ENCODE results near the gene ROM1.

ROM1 gene

DNA sequence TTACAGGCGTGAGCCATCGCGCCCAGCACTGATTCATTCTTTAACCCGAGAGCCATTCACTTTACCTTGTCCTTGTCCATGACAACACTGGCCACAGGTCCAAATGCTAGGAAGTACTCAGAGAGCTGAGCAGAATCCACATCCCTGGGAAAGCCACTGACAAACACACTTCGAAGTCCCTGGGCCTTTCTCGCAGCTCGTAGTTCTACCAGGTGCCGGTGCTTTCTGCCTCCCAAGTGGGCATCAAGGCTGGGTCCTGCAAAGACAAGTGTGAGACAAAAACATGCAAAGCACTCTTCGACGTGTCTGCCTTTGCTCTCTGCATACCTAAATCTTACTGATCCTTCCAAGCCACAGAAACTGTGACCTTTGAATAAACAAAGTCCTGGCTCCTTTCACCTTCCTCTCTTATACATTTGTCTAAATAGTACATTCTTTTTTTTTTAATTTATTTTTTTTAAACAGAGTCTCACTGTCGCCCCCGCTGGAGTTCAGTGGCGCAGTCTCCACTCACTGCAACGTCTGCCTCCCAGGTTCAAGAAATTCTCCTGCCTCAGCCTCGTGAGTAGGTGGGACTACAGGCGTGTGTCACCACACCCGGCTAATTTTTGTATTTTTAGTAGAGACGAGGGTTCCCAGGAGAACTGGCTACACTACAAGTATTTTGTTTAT lies 24.0 kb upstream of the ROM1 start:
- peak; percentile 43 for DNase-seq

DNA sequence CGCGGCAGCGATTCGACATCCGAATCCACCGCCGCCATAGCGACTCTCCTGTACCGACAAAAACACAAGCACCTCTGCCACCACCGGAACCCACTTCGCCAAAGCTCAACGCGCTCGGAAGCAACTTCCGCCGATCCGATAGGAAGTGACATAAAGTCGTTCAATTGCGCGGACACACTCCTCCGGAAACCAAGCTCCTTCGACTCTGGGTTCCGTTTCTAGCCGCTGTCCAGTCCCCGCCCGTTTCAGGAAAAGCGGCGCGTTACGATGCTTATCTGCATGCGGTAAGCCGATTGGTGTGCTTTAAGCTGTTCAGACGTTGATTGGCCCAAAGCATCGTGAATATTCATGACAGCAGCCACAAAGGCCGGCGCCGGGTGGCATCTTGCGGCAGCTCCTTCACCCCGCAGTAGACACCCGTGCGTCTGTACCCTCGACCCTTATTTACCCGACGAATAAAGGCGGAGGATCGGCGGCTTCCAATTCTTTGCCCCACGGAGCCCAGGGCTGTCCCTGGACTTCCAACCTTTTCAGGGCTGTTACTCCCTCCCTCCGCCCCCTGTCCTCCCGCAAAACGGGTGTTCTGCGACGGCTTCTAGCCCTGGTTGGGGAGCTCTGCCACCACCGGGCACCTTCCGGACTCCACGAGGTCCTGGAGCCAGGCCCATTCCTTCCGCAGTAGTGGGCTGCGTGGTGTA lies 21.5 kb upstream of the ROM1 start, which contains the start of gene TUT1:
TSS of gene TUT1 (minus strand) at position 76 of the 698 bp plus-strand sequence. CDS start at position 38, 38 bp downstream.
- peak; percentile 96 for DNase-seq

DNA sequence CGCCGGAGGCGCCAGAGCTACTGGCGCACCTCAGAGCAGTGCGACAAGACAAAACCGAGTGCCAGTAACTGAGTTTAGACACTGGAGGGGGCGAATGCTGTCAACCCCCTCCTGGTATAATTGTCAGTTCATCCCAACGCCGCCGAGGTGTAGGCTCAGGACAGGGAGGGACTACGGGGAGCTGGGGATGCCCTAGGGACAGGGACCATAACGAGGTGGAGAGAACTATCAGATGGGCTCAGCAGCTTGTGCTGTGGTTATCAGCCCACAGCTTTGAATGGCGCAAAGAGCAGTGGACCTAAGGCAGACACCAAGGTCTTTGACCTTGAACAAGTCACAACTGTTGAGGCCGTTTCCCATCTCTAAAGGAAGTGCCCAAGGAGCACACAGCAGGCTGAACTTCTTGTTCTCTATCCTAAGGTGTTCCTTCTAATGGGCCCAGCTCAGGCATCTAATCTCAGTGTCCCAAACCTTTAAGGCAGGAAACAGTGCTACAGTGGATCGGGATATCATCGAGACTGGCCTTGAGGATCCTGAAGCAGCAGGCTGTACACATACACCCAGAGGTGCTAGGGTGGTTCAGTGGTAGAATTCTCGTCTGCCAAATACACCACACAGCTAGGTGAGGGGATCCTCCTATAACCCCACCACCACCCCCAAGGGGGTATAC lies 20.8 kb upstream of the ROM1 start:
- no peak for DNase-seq

DNA sequence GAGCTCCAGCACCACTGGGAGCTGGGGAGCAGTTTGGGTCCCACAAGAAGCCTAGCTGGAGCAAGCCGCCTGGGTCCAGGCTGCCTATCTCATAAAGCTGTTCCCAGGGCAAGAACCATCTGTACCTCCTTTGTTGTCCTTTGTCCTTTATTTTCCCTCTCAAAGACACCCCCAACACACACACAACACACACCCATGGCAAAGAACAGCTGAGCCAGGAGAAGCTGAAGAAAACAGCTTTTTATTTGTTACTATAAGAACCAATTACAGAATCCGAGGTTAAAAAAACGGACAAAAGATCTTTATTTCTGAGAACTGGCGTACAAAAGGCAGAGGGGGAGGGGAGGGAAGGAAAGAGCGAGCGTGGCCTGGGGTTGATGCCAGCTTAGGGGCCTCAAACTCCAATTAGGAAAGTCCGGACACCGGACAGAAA lies 20.1 kb upstream of the ROM1 start:
- no peak for DNase-seq

DNA sequence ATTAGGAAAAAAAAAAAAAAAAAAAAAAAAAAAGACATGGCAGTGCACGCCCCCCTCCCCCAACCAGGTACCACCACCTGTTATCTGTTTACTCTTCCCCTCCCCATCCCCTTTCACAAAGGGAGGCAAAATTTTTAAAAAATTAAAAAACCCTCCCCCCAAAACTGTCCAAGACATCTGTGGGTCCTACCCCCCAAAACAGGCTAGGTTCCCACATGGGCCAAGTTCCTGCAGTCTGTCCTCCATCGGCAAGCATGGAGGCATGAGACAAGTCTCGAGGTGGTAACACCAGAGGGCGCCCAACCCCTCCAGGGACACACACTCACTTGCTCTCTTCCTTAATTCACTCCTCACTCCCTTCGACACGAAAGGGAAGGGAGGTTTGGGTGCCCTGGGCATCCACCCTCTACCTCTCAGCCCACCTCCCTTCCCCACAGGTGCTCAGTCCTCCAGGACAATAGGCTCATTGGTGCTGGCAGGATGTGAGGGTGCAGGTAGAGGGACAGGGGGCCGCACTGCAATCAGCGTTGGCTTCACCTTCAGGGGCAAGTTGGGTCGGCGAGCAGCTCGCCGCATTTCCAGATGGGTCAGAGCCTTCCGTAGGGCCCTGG lies 19.5 kb upstream of the ROM1 start:
- peak; percentile 86 for DNase-seq

DNA sequence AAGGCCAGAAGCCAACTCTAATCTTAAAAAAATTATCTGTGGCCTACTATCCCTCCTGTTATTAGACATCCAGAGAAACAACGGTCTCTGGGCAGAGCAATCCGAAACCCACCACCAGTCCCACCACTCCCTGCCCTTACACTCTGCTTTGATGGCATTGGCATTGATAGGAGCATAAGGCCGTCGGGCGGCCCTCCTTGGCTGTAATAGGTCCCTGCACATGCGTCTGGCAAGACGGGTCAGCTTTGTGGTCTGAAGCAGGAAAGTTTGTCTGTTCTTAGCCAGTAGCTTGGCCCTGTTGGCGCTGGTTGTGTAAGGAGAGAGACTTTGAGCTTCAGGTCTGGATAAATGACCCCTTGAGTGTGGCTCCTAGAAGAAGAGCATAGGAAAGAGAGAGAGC lies 17.9 kb upstream of the ROM1 start:
- DNase-seq, result no peak

DNA sequence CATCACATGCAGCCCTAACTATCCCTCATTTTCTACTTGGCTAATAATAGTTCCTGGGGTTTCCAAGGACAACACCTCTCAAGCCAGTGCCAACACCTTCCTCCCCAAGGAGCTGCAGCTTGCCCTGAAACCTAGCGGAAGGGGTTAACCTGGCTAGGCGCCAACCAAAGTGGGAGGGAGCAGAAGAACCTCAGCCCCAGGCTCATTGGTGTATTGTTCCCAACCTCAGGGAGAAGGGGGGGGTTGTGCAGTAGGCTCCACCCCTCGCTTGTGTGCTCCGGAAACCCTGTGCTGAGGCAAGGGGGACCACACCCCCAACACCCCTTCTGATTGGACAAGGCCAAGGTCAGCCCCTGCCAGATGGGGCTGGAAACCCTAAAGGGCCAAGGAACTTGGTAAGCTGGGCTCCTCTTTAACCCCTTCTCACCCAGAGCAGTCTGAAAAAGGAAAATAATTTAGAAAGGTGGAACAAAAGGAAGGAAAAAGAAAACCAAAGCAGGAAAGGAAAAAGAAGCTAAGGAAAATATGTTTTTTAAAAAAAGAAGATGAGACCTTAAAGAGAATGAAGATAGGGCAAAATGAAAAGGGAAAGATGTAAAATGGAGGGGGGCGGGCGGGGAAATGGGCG lies 13.9 kb upstream of the ROM1 start:
- DNase-seq, result peak; percentile 96

DNA sequence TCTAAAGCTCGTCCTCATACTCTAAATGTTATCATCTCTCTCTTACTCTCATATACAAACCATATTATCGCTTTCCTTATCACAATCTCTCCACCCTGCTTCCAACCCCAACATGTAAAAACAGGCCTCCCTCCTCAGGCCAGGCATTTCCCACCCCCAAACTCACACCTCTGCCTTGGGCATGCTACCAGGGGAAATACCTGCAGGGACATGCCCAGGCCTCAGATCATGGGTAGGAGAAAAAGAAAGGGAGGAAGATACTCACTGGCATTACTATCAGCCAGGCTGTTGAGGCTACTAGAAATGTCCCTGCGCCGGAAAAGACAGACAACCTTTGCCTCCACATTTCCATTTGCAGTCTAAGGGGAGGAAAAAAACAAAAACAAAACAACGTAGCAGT lies 13.2 kb upstream of the ROM1 start:
- DNase-seq, result no peak

DNA sequence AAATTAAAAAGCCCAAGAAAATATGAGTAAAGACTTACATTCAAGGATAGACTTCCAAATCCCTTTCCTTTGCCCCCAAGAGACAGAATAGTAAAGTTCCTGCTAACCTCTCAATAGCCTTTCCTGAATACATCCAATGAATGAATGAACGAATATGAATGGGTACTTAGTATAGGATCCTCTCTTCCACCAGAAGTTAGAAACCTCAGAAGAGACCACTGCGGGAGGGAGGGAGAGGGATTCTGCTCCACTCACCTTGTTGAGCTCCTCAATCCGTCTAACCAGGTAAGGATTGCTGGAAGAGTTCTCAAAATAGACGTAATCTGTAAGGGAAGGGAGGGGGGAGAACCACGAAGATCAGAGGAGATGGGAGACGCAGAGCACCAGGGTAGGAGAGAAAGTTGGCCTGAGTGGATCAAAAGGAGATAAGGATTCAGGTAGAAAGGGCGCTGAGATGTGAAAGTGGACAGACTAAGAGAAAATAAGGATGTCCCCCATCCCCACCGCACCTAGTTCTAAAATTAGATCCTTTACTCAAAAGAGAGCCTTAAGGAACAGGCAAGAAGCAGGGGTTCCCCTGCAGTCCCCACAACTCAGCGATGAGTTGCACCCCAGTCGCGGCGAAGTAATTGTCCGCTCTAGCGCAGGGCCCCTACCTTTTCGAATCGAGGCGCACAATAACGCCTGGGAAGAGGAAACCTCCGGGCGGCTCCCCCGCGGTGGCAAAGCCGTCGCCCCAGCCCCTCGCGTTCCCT lies 12.5 kb upstream of the ROM1 start:
- DNase-seq, result peak; percentile 52

DNA sequence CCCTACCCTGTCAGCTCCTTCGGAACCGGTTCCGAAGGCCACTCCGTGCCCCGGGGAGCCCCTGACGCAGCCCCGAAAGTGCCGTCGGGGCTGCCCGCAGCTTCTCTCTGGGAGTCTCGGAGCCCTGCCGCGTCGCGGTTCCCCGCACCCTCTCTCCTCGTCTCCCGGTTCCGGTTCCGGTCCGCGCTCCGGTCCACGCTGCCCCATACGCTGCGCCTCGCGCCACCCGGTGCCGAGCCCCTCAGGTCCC lies 12.0 kb upstream of the ROM1 start:
- no peak for DNase-seq

DNA sequence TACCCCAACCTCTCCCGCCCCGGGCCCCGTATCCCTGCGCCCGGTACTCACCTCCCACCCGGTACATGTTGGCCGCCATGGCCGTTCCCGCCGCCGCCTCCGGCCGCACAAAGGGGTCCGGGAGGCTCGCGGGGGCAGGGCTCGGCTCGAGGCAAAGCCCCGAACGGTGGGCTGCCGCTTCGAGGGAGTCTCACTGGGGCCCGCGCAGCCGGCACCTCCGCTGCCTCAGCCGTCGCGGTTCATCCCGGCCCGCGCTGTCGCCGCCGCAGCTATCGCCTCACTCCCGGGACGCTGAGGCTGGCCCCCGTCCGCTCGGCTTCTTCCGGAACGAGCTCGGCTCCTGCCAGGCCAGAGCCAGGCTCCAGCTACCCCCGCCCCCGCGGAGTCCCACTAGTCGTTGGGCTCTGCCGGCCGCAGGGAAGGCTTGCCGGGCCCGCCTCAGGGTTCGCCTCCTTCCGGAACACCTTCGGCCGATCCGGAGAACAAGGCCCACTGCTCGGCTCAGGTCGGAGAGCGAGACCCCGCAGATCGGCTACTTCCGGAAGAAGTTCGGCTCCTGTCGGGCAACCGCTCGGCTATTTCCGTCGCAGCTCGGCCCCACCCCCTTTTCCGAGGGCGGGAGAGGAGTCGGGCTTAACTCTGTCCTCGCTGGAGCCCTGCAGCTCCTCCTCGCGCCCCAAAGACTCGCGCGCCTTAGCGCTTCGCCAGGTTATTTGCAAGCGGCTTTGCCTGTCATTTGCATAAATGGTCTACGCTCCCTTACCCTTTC lies 11.5 kb upstream of the ROM1 start, which contains the start of gene MTA2:
TSS of gene MTA2 (minus strand) at position 494 of the 769 bp plus-strand sequence. CDS start at position 79, 415 bp downstream.
- peak; percentile 100 for DNase-seq

DNA sequence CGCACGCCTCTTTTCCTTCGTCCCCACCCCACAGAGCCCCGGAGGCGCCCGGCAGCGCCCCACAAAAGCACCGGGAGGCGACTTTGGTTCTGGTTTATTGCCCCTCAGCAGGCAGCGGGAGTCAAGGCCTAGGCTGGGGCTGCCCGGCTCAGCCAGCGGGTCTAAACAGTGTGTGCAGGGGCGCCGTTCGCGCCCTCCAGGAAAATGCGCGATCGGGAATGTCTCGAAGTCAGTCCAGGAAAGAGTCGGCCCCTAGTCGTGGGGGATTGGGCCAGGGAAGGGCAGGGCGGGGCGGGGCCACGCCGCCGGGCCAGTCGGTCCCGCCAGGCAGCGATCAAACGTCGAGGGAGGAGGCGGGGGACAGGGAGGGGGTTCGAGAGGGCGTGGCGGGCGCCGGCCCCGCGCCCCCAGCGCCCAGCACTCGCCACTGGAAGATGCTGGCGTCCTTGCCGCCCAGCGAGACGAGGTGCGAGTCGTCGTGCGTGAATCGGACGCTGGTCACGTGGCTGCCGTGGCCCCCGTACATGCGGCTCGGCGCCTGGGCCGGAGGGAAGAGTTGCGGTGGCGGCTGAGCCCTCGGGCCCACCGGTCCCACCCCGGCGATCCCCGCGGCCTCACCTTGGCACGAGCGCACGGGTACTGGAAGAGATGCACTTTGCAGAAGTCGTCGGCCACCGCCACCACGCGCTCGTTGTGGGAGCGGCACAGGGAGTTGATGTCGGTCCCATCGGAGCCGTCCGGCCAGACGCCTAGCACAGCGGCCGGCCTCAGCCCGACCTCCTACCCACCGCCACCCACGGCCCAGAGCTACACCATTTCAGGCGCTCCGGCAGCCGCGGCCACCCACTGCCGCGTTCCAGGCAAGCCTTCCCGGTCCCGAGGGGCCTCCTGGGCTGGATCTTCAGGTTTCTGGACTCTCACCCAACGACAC lies 10.7 kb upstream of the ROM1 start:
- DNase-seq, result no peak

DNA sequence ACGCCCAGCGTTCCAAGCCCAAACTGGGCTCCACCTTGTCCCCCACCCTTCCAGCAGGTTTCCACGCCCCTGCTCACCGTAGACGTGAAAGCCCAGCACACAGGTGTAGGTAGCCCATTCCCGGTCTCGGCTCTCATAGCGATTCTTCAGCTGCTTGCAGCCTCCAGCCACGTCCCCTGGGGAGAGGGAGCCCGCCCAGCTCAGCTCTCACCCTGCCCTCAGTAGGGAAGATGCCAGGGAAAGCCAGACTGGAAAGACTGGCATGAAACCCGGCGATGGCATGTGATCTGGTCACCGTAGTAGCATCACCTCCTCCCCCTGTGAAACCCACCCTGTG lies 10.0 kb upstream of the ROM1 start:
- DNase-seq, result no peak

DNA sequence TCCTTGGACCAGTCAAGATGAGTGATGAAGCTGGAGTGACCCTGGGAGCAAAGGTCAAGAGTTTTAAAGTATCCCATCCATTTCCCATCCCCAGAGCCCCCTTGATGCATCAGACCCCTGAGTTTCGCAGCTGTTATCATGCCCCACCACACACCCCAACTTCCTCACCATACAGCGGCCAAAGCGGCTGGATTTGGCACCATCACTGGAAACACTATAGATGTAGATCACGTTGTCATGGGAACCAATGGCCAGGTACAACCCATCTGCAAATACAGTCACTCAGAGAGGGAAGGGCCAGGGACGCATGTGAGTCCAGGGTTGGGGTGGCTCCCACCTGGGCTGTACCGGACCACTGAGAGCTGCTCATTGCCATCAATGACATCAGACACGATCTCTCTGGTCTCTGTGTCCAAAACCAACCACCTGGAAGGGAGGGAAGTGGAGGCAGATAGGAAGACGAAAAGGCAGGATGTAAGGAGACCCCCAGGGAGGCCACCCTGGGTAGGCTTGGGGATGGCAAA lies 9.2 kb upstream of the ROM1 start:
- no peak for DNase-seq

DNA sequence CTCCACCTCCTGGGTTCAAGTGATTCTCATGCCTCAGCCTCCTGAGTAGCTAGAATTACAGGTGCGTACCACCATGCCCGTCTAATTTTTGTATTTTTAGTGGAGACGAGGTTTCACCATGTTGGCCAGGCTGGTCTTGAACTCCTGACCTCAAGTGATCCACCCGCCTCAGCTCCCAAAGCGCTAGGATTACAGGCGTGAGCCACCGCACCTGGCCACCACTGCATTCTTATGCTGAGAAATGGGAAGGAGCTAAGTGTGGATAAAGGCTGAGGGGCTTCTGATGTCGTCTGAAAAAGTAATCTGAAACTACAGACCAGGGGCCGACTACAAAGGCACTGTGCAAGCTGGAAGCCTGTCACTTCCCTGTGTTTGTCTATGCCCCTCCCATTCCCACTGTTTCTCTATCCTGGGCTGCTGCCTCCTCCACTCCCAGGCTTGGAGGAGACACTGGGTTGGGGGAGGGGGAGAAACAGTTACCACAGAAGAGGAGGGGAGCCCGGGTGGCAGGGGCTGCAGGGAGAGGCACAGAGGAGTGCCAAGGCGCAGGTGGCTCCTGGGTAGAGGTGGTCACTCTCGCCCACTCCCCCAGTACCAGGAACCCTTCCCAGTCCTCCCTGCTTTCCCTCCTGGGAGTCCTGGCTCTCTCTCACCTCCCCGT lies 8.5 kb upstream of the ROM1 start:
- DNase-seq, result no peak

DNA sequence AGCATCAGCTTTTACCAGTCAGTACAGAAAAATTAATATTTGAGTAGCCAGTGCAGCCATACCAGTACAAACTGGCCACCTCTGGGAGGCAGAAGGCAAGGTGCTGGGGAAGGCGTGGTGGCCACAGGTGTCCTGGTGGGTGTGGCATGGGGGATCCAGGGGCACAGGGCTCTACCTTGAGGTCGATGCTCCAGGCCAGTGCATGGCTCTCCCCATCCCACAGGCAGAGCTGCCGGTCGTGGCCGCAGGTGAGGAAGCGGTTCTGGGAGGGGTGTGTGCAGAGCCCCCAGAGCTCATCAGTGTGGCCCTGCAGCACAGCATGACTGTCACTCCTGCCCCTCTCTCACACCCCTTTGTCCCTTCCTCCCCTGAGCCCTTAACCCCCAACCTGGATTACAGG lies 7.6 kb upstream of the ROM1 start:
- no peak for DNase-seq

DNA sequence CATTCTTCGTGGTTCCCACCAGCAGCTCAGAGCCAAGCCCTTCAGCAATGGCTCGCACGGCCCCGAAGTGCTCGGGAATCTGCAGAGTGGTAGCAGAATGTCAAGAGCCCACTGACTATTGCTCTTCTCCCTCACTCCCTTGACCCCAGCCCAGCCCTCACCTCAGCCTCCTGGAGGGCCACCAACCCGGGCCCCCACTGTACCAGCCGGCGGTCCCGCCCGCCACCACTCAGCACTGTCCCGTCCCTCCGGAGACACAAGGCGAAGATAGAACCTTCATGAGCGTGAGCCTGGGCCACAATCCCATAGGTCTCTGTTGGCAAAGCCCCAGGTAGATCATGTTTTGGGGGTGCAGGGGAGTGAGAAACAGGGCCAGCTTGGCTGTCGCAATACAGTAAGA lies 7.2 kb upstream of the ROM1 start:
- DNase-seq, result no peak

DNA sequence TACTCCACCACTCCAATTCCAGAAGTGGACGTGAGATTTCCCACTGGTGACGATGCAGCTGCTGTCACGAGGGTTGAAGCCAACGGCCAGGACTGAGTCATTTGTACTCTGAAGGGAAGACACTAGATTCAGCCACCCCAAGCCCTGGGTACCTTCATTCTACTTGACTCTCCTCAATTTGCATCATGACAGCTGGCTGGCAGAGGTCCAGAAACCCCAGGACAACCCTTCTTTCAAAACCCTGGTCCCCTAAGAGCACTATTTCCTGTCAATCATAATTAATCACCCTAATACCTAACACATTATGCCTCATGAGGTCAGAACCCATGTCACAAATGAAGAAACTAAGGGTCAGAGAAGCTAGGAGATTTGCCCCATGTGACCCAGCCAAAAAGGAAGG lies 5.3 kb upstream of the ROM1 start:
- no peak for DNase-seq

DNA sequence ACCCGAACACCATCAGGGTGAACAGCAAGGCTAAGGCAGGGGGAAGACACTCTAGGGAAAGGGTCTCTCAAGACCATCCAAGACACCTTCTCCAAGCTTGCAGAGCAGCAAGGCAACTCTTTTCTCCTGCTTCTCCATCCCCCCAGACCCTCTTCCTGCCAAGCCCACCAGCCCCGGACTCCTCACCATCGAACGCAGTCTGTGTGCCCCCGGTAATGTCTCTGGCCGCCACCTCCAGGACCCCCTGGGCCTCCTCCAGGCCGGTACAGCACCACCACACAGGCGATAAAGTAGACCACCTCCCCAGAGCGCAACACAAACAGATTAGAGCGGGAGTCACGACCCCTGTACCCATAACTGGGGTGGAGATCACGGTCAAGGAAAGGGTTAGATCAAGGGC lies 4.3 kb upstream of the ROM1 start:
- no peak for DNase-seq

DNA sequence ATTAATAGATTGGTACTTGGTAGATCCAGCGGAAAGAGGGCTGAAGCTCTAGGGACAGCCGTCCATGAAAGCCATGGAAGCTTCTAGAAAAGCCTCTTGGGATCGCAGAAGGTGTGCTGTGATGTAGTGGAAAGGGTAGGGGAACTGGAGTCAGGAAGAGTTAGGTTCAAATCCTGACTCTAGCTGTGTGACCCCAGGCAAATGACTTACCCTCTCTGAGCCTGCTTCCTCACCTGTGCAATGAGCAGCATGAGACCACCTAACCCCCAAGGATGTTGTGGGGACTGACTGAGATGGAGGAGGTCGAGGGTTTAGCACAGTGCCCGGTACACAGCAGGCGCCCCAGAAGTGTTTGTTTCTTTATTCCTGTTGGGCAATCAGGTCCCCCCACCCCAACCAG lies 2.7 kb upstream of the ROM1 start:
- no peak for DNase-seq
